PC-3 (cell line): ENCODE data around the gene SYT11.

Experiments used
- CTCF ChIP-seq: fragments of 300-600 bp; sonication (generic); conservative IDR thresholded peaks from 2 replicates; pipeline ENCODE4 v1.5.1; 2017; ENCODE audit warnings: antibody characterized with exemption, low read depth, mild to moderate bottlenecking, low read length
- EZH2 ChIP-seq: fragments of 300-600 bp; sonication (generic); IDR thresholded peaks from one replicate; pipeline ENCODE4 v1.6.1; 2017; ENCODE audit warnings: antibody characterized with exemption, mild to moderate bottlenecking, low read length; ENCODE audit not compliant: unreplicated experiment

GRCh38 chr1:155909894-155910293 lies 50.5 kb downstream of the SYT11 start:
- TF ChIP-seq EZH2 (no peak), CTCF (no peak)
